ENCODE data around the gene GULP1.

The GULP1 gene

DNA sequence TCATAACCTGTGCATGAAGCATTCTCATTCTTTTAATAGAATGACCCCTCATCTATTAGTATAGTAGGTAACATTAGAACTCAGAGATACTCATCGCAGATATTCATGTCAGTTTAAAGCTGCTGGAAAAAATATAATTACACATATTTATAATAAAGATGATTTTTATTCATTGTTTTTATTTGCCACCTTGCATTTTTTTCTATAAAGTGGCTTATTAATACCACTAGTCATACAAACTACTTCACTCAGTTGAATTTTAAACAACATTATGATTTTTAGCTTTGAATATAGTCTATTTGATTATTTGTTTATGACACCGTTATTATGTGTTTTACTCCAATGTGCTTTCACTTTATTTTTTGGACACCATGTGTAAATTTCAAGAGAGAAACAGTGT is 23.9 kb upstream of the GULP1 start:
- Histone ChIP-seq H3K23ac (ENCODE audit: low read depth, low read length, poor library complexity) (no peak overlapping the region), H3K9ac (ENCODE audit: low read depth, low read length, poor library complexity) (no peak overlapping the region), H2AFZ (ENCODE audit: low read length) (no peak overlapping the region), H3K27ac (replicated peaks; ENCODE audit: low read length) (no peak overlapping the region), H2AK5ac (ENCODE audit: low read depth, low read length) (no peak overlapping the region), H3K27me3 (ENCODE audit: control insufficient read depth in 3 of 3, insufficient read depth in 3 of 3, low read depth in 1 of 3, low read length in 3 of 3) (no peaks in the 10 kb centered on the region), H3K4me1 (ENCODE audit: control insufficient read depth in 2 of 2, insufficient read depth in 1 of 2, low read depth in 1 of 2, low read length in 2 of 2) (no peaks in the 10 kb centered on the region), H3K79me1 (ENCODE audit: low read depth, low read length) (no peaks in the 10 kb centered on the region), H2BK15ac (ENCODE audit: low read length) (no peak overlapping the region), H4K91ac (ENCODE audit: low read depth, low read length, poor library complexity) (no peak overlapping the region), H3K4ac (ENCODE audit: low read length) (no peak overlapping the region), H3K9me3 (replicated peaks in 1 of 2; ENCODE audit: control insufficient read depth in 2 of 2, insufficient read depth in 1 of 2, low read depth in 1 of 2, low read length in 2 of 2) (peaks cover 0 to 3% of the 10 kb centered on the region in 2 donors), H3K4me2 (ENCODE audit: insufficient read depth, low read length, poor library complexity, severe bottlenecking) (no peak overlapping the region), H2BK12ac (ENCODE audit: low read length) (no peak overlapping the region), H3K4me3 (ENCODE audit: low read length in 2 of 2) (no peak overlapping the region), H2BK5ac (ENCODE audit: low read length) (no peak overlapping the region), H3K18ac (ENCODE audit: low read length) (no peak overlapping the region), H3K36me3 (replicated peaks in 1 of 2; ENCODE audit: control insufficient read depth in 2 of 2, insufficient read depth in 2 of 2, low read length in 2 of 2) (no peaks in the 10 kb centered on the region), H3K14ac (ENCODE audit: low read length) (no peak overlapping the region), H4K8ac (ENCODE audit: low read depth, low read length) (no peak overlapping the region), H2BK120ac (ENCODE audit: low read depth, low read length) (no peak overlapping the region)
- no CpG with 5 or more reads among the region's 2 CpGs for WGBS, 2 donors (ENCODE audit: extremely low coverage in 2 of 2, insufficient read length in 2 of 2, insufficient replicate concordance in 1 of 2)
- DNase-seq (ENCODE audit: low spot score): no peak

- H3K4me1 ChIP-seq (ENCODE audit: control insufficient read depth in 2 of 2, insufficient read depth in 1 of 2, low read depth in 1 of 2, low read length in 2 of 2): no peaks in the 10 kb centered on the region
- no peak overlapping the region for H3K4ac ChIP-seq (ENCODE audit: low read length)
- no peak overlapping the region for H3K14ac ChIP-seq (ENCODE audit: low read length)
- no peak overlapping the region for H3K23ac ChIP-seq (ENCODE audit: low read depth, low read length, poor library complexity)
- H3K27me3 ChIP-seq (ENCODE audit: control insufficient read depth in 3 of 3, insufficient read depth in 3 of 3, low read depth in 1 of 3, low read length in 3 of 3): no peaks in the 10 kb centered on the region
- H2BK12ac ChIP-seq (ENCODE audit: low read length): no peak overlapping the region
- H3K27ac ChIP-seq (replicated peaks; ENCODE audit: low read length): no peak overlapping the region
- no peak overlapping the region for H3K18ac ChIP-seq (ENCODE audit: low read length)
- WGBS, 2 donors (ENCODE audit: extremely low coverage in 2 of 2, insufficient read length in 2 of 2, insufficient replicate concordance in 1 of 2): no CpG with 5 or more reads among the region's 2 CpGs
- H2BK15ac ChIP-seq (ENCODE audit: low read length): no peak overlapping the region
- no peak overlapping the region for H2BK5ac ChIP-seq (ENCODE audit: low read length)
- peaks cover 0 to 3% of the 10 kb centered on the region in 2 donors for H3K9me3 ChIP-seq (replicated peaks in 1 of 2; ENCODE audit: control insufficient read depth in 2 of 2, insufficient read depth in 1 of 2, low read depth in 1 of 2, low read length in 2 of 2)
- no peak overlapping the region for H3K4me2 ChIP-seq (ENCODE audit: insufficient read depth, low read length, poor library complexity, severe bottlenecking)
- H2AK5ac ChIP-seq (ENCODE audit: low read depth, low read length): no peak overlapping the region
- H2BK120ac ChIP-seq (ENCODE audit: low read depth, low read length): no peak overlapping the region
- H4K91ac ChIP-seq (ENCODE audit: low read depth, low read length, poor library complexity): no peak overlapping the region
- H3K36me3 ChIP-seq (replicated peaks in 1 of 2; ENCODE audit: control insufficient read depth in 2 of 2, insufficient read depth in 2 of 2, low read length in 2 of 2): no peaks in the 10 kb centered on the region
- no peak overlapping the region for H2AFZ ChIP-seq (ENCODE audit: low read length)
- no peaks in the 10 kb centered on the region for H3K79me1 ChIP-seq (ENCODE audit: low read depth, low read length)
- H4K8ac ChIP-seq (ENCODE audit: low read depth, low read length): no peak overlapping the region
- no peak for DNase-seq (ENCODE audit: low spot score)
- no peak overlapping the region for H3K4me3 ChIP-seq (ENCODE audit: low read length in 2 of 2)
- H3K9ac ChIP-seq (ENCODE audit: low read depth, low read length, poor library complexity): no peak overlapping the region
Observed at GRCh38 chr2:188269004-188269403, 22.7 kb upstream of the GULP1 start.

- H2BK120ac ChIP-seq (ENCODE audit: low read depth, low read length): no peak overlapping the region
- H3K27ac ChIP-seq (replicated peaks; ENCODE audit: low read length): no peak overlapping the region
- no peaks in the 10 kb centered on the region for H3K79me1 ChIP-seq (ENCODE audit: low read depth, low read length)
- H2BK12ac ChIP-seq (ENCODE audit: low read length): no peak overlapping the region
- no peak overlapping the region for H2BK5ac ChIP-seq (ENCODE audit: low read length)
- H3K9ac ChIP-seq (ENCODE audit: low read depth, low read length, poor library complexity): no peak overlapping the region
- H3K9me3 ChIP-seq (replicated peaks in 1 of 2; ENCODE audit: control insufficient read depth in 2 of 2, insufficient read depth in 1 of 2, low read depth in 1 of 2, low read length in 2 of 2): peaks cover 0 to 3% of the 10 kb centered on the region in 2 donors
- H3K23ac ChIP-seq (ENCODE audit: low read depth, low read length, poor library complexity): no peak overlapping the region
- H3K4me3 ChIP-seq (ENCODE audit: low read length in 2 of 2): no peak overlapping the region
- no peak overlapping the region for H2AFZ ChIP-seq (ENCODE audit: low read length)
- H2BK15ac ChIP-seq (ENCODE audit: low read length): no peak overlapping the region
- no peak for DNase-seq (ENCODE audit: low spot score)
- no CpG with 5 or more reads among the region's 2 CpGs for WGBS, 2 donors (ENCODE audit: extremely low coverage in 2 of 2, insufficient read length in 2 of 2, insufficient replicate concordance in 1 of 2)
- no peak overlapping the region for H3K18ac ChIP-seq (ENCODE audit: low read length)
- H3K4me2 ChIP-seq (ENCODE audit: insufficient read depth, low read length, poor library complexity, severe bottlenecking): no peak overlapping the region
- H3K36me3 ChIP-seq (replicated peaks in 1 of 2; ENCODE audit: control insufficient read depth in 2 of 2, insufficient read depth in 2 of 2, low read length in 2 of 2): no peaks in the 10 kb centered on the region
- H3K4me1 ChIP-seq (ENCODE audit: control insufficient read depth in 2 of 2, insufficient read depth in 1 of 2, low read depth in 1 of 2, low read length in 2 of 2): no peaks in the 10 kb centered on the region
- H4K91ac ChIP-seq (ENCODE audit: low read depth, low read length, poor library complexity): no peak overlapping the region
- H3K27me3 ChIP-seq (ENCODE audit: control insufficient read depth in 3 of 3, insufficient read depth in 3 of 3, low read depth in 1 of 3, low read length in 3 of 3): no peaks in the 10 kb centered on the region
- H4K8ac ChIP-seq (ENCODE audit: low read depth, low read length): no peak overlapping the region
- no peak overlapping the region for H2AK5ac ChIP-seq (ENCODE audit: low read depth, low read length)
- H3K14ac ChIP-seq (ENCODE audit: low read length): no peak overlapping the region
- no peak overlapping the region for H3K4ac ChIP-seq (ENCODE audit: low read length)
Observed at GRCh38 chr2:188272121-188272520, 19.6 kb upstream of the GULP1 start.

GRCh38 chr2:188274274-188274673 is 17.4 kb upstream of the GULP1 start:
- no peak for DNase-seq (ENCODE audit: low spot score)
- no CpG with 5 or more reads among the region's 2 CpGs for WGBS, 2 donors (ENCODE audit: extremely low coverage in 2 of 2, insufficient read length in 2 of 2, insufficient replicate concordance in 1 of 2)

More at GRCh38 chr2:188274274-188274673, 17.4 kb upstream of the GULP1 start:
- Histone ChIP-seq H3K9ac (ENCODE audit: low read depth, low read length, poor library complexity) (no peak overlapping the region), H3K27ac (replicated peaks; ENCODE audit: low read length) (no peak overlapping the region), H2BK120ac (ENCODE audit: low read depth, low read length) (no peak overlapping the region), H2AFZ (ENCODE audit: low read length) (no peak overlapping the region), H2AK5ac (ENCODE audit: low read depth, low read length) (no peak overlapping the region), H4K91ac (ENCODE audit: low read depth, low read length, poor library complexity) (no peak overlapping the region), H3K27me3 (ENCODE audit: control insufficient read depth in 3 of 3, insufficient read depth in 3 of 3, low read depth in 1 of 3, low read length in 3 of 3) (no peaks in the 10 kb centered on the region), H3K79me1 (ENCODE audit: low read depth, low read length) (no peaks in the 10 kb centered on the region), H3K23ac (ENCODE audit: low read depth, low read length, poor library complexity) (no peak overlapping the region), H3K9me3 (replicated peaks in 1 of 2; ENCODE audit: control insufficient read depth in 2 of 2, insufficient read depth in 1 of 2, low read depth in 1 of 2, low read length in 2 of 2) (peaks cover 0 to 3% of the 10 kb centered on the region in 2 donors), H4K8ac (ENCODE audit: low read depth, low read length) (no peak overlapping the region), H3K4me2 (ENCODE audit: insufficient read depth, low read length, poor library complexity, severe bottlenecking) (no peak overlapping the region), H2BK15ac (ENCODE audit: low read length) (no peak overlapping the region), H3K4me1 (ENCODE audit: control insufficient read depth in 2 of 2, insufficient read depth in 1 of 2, low read depth in 1 of 2, low read length in 2 of 2) (peaks cover 0 to 7% of the 10 kb centered on the region in 2 donors), H2BK5ac (ENCODE audit: low read length) (no peak overlapping the region), H3K4me3 (ENCODE audit: low read length in 2 of 2) (no peak overlapping the region), H3K36me3 (replicated peaks in 1 of 2; ENCODE audit: control insufficient read depth in 2 of 2, insufficient read depth in 2 of 2, low read length in 2 of 2) (no peaks in the 10 kb centered on the region), H3K4ac (ENCODE audit: low read length) (no peak overlapping the region), H3K18ac (ENCODE audit: low read length) (no peak overlapping the region), H2BK12ac (ENCODE audit: low read length) (no peak overlapping the region), H3K14ac (ENCODE audit: low read length) (no peak overlapping the region)

Data from neuronal stem cell (in vitro differentiated cells).